SK-N-SH treated with all-trans-retinoic acid at 6 μM for 48 hours (cell line): Measurements from ENCODE around the gene TXLNG.

Experiments
- ATAC-seq: fragments of 200-7000 bp; cut with Tn5 transposase; 3 replicates; pipeline ENCODE4 v1.9.1; 2020; ENCODE audit warnings: mild to moderate bottlenecking, moderate library complexity
- ARNTL ChIP-seq: fragments of 450-650 bp; formaldehyde crosslinking; IDR thresholded peaks from 2 replicates; pipeline ENCODE4 v1.5.0; 2020; ENCODE audit warnings: low read depth, mild to moderate bottlenecking, moderate library complexity, borderline replicate concordance
- BACH2 ChIP-seq: fragments of 250-450 bp; sonication (Bioruptor Pico); IDR thresholded peaks from 2 replicates; pipeline ENCODE4 v1.9.0; 2021; ENCODE audit warnings: mild to moderate bottlenecking, borderline replicate concordance
- CREB5 ChIP-seq: fragments of 250-450 bp; sonication (Bioruptor Pico); IDR thresholded peaks from 2 replicates; pipeline ENCODE4 v1.5.1; 2020; ENCODE audit warnings: low read depth, mild to moderate bottlenecking, moderate library complexity
- CSDC2 ChIP-seq: fragments of 250-450 bp; sonication (Bioruptor Pico); IDR thresholded peaks from 2 replicates; pipeline ENCODE4 v1.5.0; 2020; ENCODE audit warnings: mild to moderate bottlenecking, moderate library complexity
- CSRNP3 ChIP-seq: fragments of 250-450 bp; sonication (Bioruptor Pico); IDR thresholded peaks from 2 replicates; pipeline ENCODE4 v1.5.1; 2021; ENCODE audit warnings: mild to moderate bottlenecking, moderate library complexity
- ESRRG ChIP-seq: fragments of 250-450 bp; sonication (Bioruptor Pico); IDR thresholded peaks from 2 replicates; pipeline ENCODE4 v1.6.1; 2021; ENCODE audit warnings: mild to moderate bottlenecking
- GLIS3 ChIP-seq: fragments of 250-450 bp; sonication (Bioruptor Pico); IDR thresholded peaks from 2 replicates; pipeline ENCODE4 v1.5.0; 2020; ENCODE audit warnings: mild to moderate bottlenecking, moderate library complexity
- ISL1 ChIP-seq: fragments of 250-450 bp; sonication (Bioruptor Pico); IDR thresholded peaks from 2 replicates; pipeline ENCODE4 v2.1.2; 2022; ENCODE audit warnings: mild to moderate bottlenecking, moderate library complexity
- OSR1 ChIP-seq: fragments of 250-450 bp; sonication (Bioruptor Pico); IDR thresholded peaks from 2 replicates; pipeline ENCODE4 v1.8.0; 2022; ENCODE audit warnings: moderate library complexity, mild to moderate bottlenecking, inconsistent platforms
- PATZ1 ChIP-seq: fragments of 250-450 bp; sonication (Bioruptor Pico); IDR thresholded peaks from 2 replicates; pipeline ENCODE4 v1.8.0; 2020; ENCODE audit warnings: mild to moderate bottlenecking, moderate library complexity, borderline replicate concordance
- POU6F1 ChIP-seq: fragments of 250-450 bp; sonication (Bioruptor Pico); IDR thresholded peaks from 2 replicates; pipeline ENCODE4 v1.8.0; 2021; ENCODE audit warnings: low read depth, mild to moderate bottlenecking, moderate library complexity, borderline replicate concordance
- PPARA ChIP-seq: fragments of 250-450 bp; sonication (Bioruptor Pico); IDR thresholded peaks from 2 replicates; pipeline ENCODE4 v1.5.0; 2020; ENCODE audit warnings: mild to moderate bottlenecking, borderline replicate concordance
- RARB ChIP-seq: fragments of 250-450 bp; sonication (Bioruptor Pico); IDR thresholded peaks from 2 replicates; pipeline ENCODE4 v1.8.0; 2021; ENCODE audit warnings: mild to moderate bottlenecking, moderate library complexity
- SNAI2 ChIP-seq: fragments of 250-450 bp; sonication (Bioruptor Pico); IDR thresholded peaks from 2 replicates; pipeline ENCODE4 v1.5.0; 2020; ENCODE audit warnings: mild to moderate bottlenecking, moderate library complexity
- TCF4 ChIP-seq: fragments of 250-450 bp; sonication (Bioruptor Pico); IDR thresholded peaks from 2 replicates; pipeline ENCODE4 v1.8.0; 2021; ENCODE audit warnings: mild to moderate bottlenecking, moderate library complexity, borderline replicate concordance
- TOX ChIP-seq: fragments of 250-450 bp; sonication (Bioruptor Pico); IDR thresholded peaks from 2 replicates; pipeline ENCODE4 v1.8.0; 2021; ENCODE audit warnings: mild to moderate bottlenecking, moderate library complexity, borderline replicate concordance
- TSHZ2 ChIP-seq: fragments of 250-450 bp; sonication (Bioruptor Pico); IDR thresholded peaks from 2 replicates; pipeline ENCODE4 v1.5.0; 2020; ENCODE audit warnings: mild to moderate bottlenecking, moderate library complexity
- ZC3H10 ChIP-seq: fragments of 250-450 bp; sonication (Bioruptor Pico); IDR thresholded peaks from 2 replicates; pipeline ENCODE4 v1.5.1; 2021; ENCODE audit warnings: mild to moderate bottlenecking, moderate library complexity
- ZFP3 ChIP-seq: fragments of 250-450 bp; sonication (Bioruptor Pico); IDR thresholded peaks from 2 replicates; pipeline ENCODE4 v1.5.0; 2020; ENCODE audit warnings: mild to moderate bottlenecking, moderate library complexity
- ZFP30 ChIP-seq: fragments of 450-650 bp; formaldehyde crosslinking; IDR thresholded peaks from 2 replicates; pipeline ENCODE4 v1.5.0; 2022; ENCODE audit warnings: mild to moderate bottlenecking, moderate library complexity
- ZNF565 ChIP-seq: fragments of 450-650 bp; formaldehyde crosslinking; conservative IDR thresholded peaks from 2 replicates; pipeline ENCODE4 v1.5.0; 2020; ENCODE audit warnings: low read depth, mild to moderate bottlenecking, moderate library complexity
- ZNF70 ChIP-seq: fragments of 450-650 bp; formaldehyde crosslinking; IDR thresholded peaks from 2 replicates; pipeline ENCODE4 v1.5.0; 2020; ENCODE audit warnings: mild to moderate bottlenecking, moderate library complexity
- ZNF8 ChIP-seq: fragments of 450-650 bp; formaldehyde crosslinking; IDR thresholded peaks from 2 replicates; pipeline ENCODE4 v1.5.0; 2020; ENCODE audit warnings: mild to moderate bottlenecking, moderate library complexity

The TXLNG gene

GRCh38 chrX:16796298-16796697 is 10.0 kb downstream of the TXLNG start:
- ATAC-seq, result no peak

GRCh38 chrX:16797358-16797757 is 11.1 kb downstream of the TXLNG start:
- TF ChIP-seq ZC3H10 (no peak), TOX (CRISPR knock-in tag) (no peak), ISL1 (no peak), CSRNP3 (CRISPR knock-in tag) (no peak), GLIS3 (CRISPR knock-in tag) (no peak), ARNTL (CRISPR knock-in tag) (no peak), BACH2 (no peak), TCF4 (CRISPR knock-in tag) (no peak), RARB (no peak), SNAI2 (CRISPR knock-in tag) (no peak), CREB5 (CRISPR knock-in tag) (no peak), OSR1 (no peak), CSDC2 (CRISPR knock-in tag) (no peak), ZNF70 (no peak), ZNF565 (CRISPR knock-in tag) (no peak), ESRRG (CRISPR knock-in tag) (no peak), POU6F1 (CRISPR knock-in tag) (no peak), ZNF8 (CRISPR knock-in tag) (no peak), PATZ1 (CRISPR knock-in tag) (no peak)
- TF ChIP-seq, all 23 proteins: peak for 0
- ATAC-seq, result no peak

More at GRCh38 chrX:16796298-16796697, 10.0 kb downstream of the TXLNG start:
- no peak for TF ChIP-seq ESRRG (CRISPR knock-in tag)

- peak; percentile 32; the same call in 1 of the 3 replicates for ATAC-seq
- TF ChIP-seq CREB5 (CRISPR knock-in tag) (no peak), ZNF8 (CRISPR knock-in tag) (no peak), ZFP30 (CRISPR knock-in tag) (no peak), CSRNP3 (CRISPR knock-in tag) (no peak), ZFP3 (CRISPR knock-in tag) (no peak), ZC3H10 (no peak), ZNF565 (CRISPR knock-in tag) (no peak), TOX (CRISPR knock-in tag) (no peak), BACH2 (no peak), PATZ1 (CRISPR knock-in tag) (no peak), TCF4 (CRISPR knock-in tag) (no peak), PPARA (CRISPR knock-in tag) (no peak), ZNF70 (no peak), TSHZ2 (CRISPR knock-in tag) (no peak), ESRRG (CRISPR knock-in tag) (no peak)
Observed at GRCh38 chrX:16797841-16798240, 11.6 kb downstream of the TXLNG start.
